Dermis microvascular lymphatic vessel endothelial cell (primary cell): Measurements from ENCODE around the gene SEPTIN10. TPM values are rescaled to one million over a fixed set of nuclear protein-coding genes. Genes with fewer than 3 reads are reported as not detected.

ENCODE experiments used
- DNase-seq, 2 donors: peaks; one replicate each; pipeline versions ENCODE4 v3.0.0 to v3.0.0-alpha.2; 2010; ENCODE audit warnings: low read depth in 2 of 2
- total RNA-seq: library from RNA; depleted of rRNA; stranded (reverse); fragments of >200 nt; gene quantifications from 2 replicates; pipeline ENCODE4 v1.2.1, GENCODE V29; 2014

Gene SEPTIN10
- total RNA-seq, 1 donor from 2014 or later: 86.8 TPM

DNA sequence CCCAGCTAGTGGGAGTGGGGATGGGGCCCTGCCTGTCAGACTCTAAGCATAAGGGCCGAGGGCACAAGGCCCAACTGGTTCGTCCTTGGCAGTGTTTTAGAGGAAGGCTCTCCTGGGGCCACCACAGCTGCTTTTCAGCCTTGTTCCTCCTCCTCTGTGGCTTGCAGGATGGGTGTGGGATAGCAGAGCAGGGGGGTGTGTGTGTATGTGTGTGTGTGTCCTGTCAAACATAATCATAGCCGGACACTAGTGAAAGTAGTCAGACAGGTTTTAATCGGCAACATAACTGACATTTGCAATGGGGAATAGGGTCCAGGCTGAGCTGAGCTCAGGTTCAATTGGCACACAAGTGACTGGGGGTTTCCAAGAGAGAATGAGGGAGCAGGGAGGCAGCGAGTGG, 114.2 kb downstream of the SEPTIN10 start:
- DNase-seq: no peak

DNA sequence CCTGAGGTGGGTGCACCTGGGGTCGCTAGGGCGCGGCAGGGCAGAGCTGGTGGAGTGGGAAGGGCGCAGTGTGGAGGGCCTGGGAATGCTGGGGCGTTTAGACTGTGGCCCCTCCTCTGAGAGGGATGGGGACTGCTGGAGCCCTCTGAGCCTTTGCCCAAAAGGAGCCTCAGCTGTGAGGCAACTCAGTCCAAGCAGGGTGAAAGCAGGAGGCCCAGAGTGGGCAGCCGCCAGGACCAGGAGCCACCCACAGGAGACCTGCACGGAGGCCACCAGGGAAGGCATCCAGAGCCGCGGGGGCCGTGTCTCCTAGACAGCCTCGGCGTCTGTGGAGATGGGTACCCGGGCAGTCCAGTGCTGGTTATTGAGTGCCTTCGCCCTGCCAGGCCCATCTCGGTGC, 114.9 kb downstream of the SEPTIN10 start:
- DNase-seq: no peak

DNA sequence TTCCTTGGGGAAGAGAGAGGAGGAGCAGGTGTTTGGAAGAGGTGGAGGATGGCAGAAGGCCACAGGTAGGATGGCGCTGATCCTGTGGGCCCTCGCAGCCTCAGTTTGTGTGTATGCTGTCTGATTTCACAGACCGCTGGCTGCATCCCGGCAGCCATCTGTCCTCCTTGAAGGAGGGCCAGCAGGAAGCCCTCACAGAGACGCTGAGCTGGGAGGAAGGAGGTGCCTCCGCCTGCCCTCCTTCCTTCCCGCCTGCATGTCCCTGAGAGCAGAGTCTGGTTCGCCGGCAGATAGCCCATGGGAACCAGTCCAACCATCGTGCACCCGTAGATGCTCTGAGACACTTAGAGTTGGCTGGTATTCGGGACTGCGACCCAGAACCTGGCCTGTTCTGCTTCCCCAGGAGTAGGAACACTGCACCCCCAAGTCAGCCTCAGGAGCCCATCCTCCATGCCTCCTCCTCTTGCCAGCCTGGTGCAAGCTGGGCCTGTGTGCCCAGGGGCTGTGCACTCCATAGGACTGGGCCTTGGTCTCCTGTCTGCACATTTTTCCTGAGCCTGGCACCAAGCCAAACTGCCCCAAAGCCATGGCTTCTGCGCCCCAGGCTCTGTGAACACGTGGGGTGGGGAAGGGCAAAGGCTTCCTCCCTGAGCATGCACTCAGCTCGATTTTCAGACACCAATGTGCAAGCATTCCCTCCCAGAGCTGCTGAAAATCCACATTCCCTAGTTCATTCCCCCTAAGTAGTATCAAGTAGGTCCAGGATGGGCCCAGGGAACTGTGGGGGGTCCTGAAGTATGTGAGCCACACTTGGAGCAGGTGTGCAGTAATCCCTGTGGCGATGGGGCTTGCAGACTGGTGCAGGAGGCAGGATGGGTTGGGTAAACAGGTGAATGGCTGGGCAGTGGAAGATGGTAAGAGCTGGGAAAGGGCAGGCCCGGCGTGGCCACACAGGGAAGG, 115.6 kb downstream of the SEPTIN10 start:
- peak in 1 of 2 donors; percentile 17 for DNase-seq

DNA sequence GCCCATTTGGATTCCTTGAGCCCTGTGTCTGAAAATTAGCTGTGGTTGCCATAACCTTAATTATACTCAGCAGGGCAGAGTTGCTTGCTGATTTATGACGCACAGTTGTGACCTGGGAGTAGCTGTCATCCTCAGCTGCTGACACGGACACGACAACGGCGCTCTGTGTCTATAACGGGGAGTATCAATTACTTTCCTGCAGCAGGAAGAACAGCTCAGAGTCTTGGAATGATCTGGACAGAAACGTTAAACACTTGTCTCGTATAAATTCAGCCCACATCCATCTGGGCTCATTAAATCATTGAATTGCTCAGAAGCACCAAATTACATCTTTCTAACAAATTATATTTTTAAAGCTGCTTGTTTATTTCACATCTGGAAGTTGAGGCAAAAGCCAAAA, 116.3 kb downstream of the SEPTIN10 start:
- peak in 1 of 2 donors; percentile 61 for DNase-seq

DNA sequence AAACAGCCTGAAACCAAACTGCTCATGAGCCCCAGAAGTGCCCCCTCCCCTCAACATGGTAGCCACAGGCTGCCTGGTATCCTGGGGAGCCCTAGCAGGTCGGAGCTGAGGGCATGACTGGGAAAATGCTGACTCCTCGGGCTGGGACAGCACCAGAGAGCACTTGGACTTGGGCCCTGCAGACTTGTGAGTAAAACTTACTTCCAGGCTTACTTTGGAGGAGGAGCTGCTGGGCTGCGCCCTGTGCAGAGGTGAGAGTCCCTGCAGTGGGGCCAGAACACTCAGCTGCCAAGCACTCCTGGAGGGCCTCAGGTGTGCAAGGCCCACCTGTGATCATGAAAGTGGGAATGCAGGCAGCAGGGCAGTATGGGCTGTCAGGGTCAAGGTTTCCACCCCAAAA, 119.4 kb downstream of the SEPTIN10 start:
- DNase-seq: no peak

DNA sequence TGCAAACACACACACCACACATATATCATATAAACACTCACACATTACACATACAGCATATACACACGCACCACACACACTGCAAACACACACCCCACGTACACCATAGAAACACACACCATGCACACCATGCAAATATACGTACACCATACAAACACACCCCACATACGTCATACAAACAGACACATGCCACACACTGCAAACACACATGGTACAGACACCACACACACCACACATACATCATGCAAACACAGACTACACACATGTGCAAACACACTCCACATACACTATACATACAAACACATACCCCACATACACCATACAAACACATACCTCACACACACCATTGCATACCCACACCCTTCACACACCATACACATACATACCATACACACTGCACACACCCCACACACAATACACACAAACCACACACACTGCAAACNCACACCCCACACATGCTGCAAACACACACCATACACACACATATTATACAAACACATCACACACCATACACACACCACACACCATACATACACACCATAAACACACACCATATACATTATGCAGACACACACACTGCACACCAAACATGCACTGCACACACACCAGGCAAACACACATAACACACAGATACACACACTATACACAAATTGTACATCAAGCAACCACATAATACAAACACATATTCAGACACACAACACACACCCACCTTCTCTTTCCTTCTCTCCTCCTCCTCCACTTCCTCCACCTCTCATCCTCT, 120.4 kb downstream of the SEPTIN10 start:
- DNase-seq: no peak

Other genes starting within 250 kb of the SEPTIN10 start
- 6.0 and 11.4 TPM in 2 replicates for gene SOWAHC, start 398 bp upstream of the SEPTIN10 start, total RNA-seq
- gene RGPD5, start 180.3 kb upstream of the SEPTIN10 start, total RNA-seq: 18.6 and 26.2 TPM in 2 replicates